SK-N-SH treated with all-trans-retinoic acid at 6 μM for 48 hours (cell line): ENCODE measurements around the gene OR6B1.

ENCODE experiments used
- ATAC-seq: fragments of 200-7000 bp; cut with Tn5 transposase; 3 replicates; pipeline ENCODE4 v1.9.1; 2020; ENCODE audit warnings: mild to moderate bottlenecking, moderate library complexity
- CREB5 ChIP-seq: fragments of 250-450 bp; sonication (Bioruptor Pico); IDR thresholded peaks from 2 replicates; pipeline ENCODE4 v1.5.1; 2020; ENCODE audit warnings: low read depth, mild to moderate bottlenecking, moderate library complexity
- CSDC2 ChIP-seq: fragments of 250-450 bp; sonication (Bioruptor Pico); IDR thresholded peaks from 2 replicates; pipeline ENCODE4 v1.5.0; 2020; ENCODE audit warnings: mild to moderate bottlenecking, moderate library complexity
- CSRNP3 ChIP-seq: fragments of 250-450 bp; sonication (Bioruptor Pico); IDR thresholded peaks from 2 replicates; pipeline ENCODE4 v1.5.1; 2021; ENCODE audit warnings: mild to moderate bottlenecking, moderate library complexity
- ESRRG ChIP-seq: fragments of 250-450 bp; sonication (Bioruptor Pico); IDR thresholded peaks from 2 replicates; pipeline ENCODE4 v1.6.1; 2021; ENCODE audit warnings: mild to moderate bottlenecking
- GLIS3 ChIP-seq: fragments of 250-450 bp; sonication (Bioruptor Pico); IDR thresholded peaks from 2 replicates; pipeline ENCODE4 v1.5.0; 2020; ENCODE audit warnings: mild to moderate bottlenecking, moderate library complexity
- ISL1 ChIP-seq: fragments of 250-450 bp; sonication (Bioruptor Pico); IDR thresholded peaks from 2 replicates; pipeline ENCODE4 v2.1.2; 2022; ENCODE audit warnings: mild to moderate bottlenecking, moderate library complexity
- OSR1 ChIP-seq: fragments of 250-450 bp; sonication (Bioruptor Pico); IDR thresholded peaks from 2 replicates; pipeline ENCODE4 v1.8.0; 2022; ENCODE audit warnings: moderate library complexity, mild to moderate bottlenecking, inconsistent platforms
- PATZ1 ChIP-seq: fragments of 250-450 bp; sonication (Bioruptor Pico); IDR thresholded peaks from 2 replicates; pipeline ENCODE4 v1.8.0; 2020; ENCODE audit warnings: mild to moderate bottlenecking, moderate library complexity, borderline replicate concordance
- POU6F1 ChIP-seq: fragments of 250-450 bp; sonication (Bioruptor Pico); IDR thresholded peaks from 2 replicates; pipeline ENCODE4 v1.8.0; 2021; ENCODE audit warnings: low read depth, mild to moderate bottlenecking, moderate library complexity, borderline replicate concordance
- PPARA ChIP-seq: fragments of 250-450 bp; sonication (Bioruptor Pico); IDR thresholded peaks from 2 replicates; pipeline ENCODE4 v1.5.0; 2020; ENCODE audit warnings: mild to moderate bottlenecking, borderline replicate concordance
- RARB ChIP-seq: fragments of 250-450 bp; sonication (Bioruptor Pico); IDR thresholded peaks from 2 replicates; pipeline ENCODE4 v1.8.0; 2021; ENCODE audit warnings: mild to moderate bottlenecking, moderate library complexity
- SNAI2 ChIP-seq: fragments of 250-450 bp; sonication (Bioruptor Pico); IDR thresholded peaks from 2 replicates; pipeline ENCODE4 v1.5.0; 2020; ENCODE audit warnings: mild to moderate bottlenecking, moderate library complexity
- TCF4 ChIP-seq: fragments of 250-450 bp; sonication (Bioruptor Pico); IDR thresholded peaks from 2 replicates; pipeline ENCODE4 v1.8.0; 2021; ENCODE audit warnings: mild to moderate bottlenecking, moderate library complexity, borderline replicate concordance
- TOX ChIP-seq: fragments of 250-450 bp; sonication (Bioruptor Pico); IDR thresholded peaks from 2 replicates; pipeline ENCODE4 v1.8.0; 2021; ENCODE audit warnings: mild to moderate bottlenecking, moderate library complexity, borderline replicate concordance
- TSHZ2 ChIP-seq: fragments of 250-450 bp; sonication (Bioruptor Pico); IDR thresholded peaks from 2 replicates; pipeline ENCODE4 v1.5.0; 2020; ENCODE audit warnings: mild to moderate bottlenecking, moderate library complexity
- ZC3H10 ChIP-seq: fragments of 250-450 bp; sonication (Bioruptor Pico); IDR thresholded peaks from 2 replicates; pipeline ENCODE4 v1.5.1; 2021; ENCODE audit warnings: mild to moderate bottlenecking, moderate library complexity
- ZFP30 ChIP-seq: fragments of 450-650 bp; formaldehyde crosslinking; IDR thresholded peaks from 2 replicates; pipeline ENCODE4 v1.5.0; 2022; ENCODE audit warnings: mild to moderate bottlenecking, moderate library complexity
- ZNF565 ChIP-seq: fragments of 450-650 bp; formaldehyde crosslinking; conservative IDR thresholded peaks from 2 replicates; pipeline ENCODE4 v1.5.0; 2020; ENCODE audit warnings: low read depth, mild to moderate bottlenecking, moderate library complexity
- ZNF8 ChIP-seq: fragments of 450-650 bp; formaldehyde crosslinking; IDR thresholded peaks from 2 replicates; pipeline ENCODE4 v1.5.0; 2020; ENCODE audit warnings: mild to moderate bottlenecking, moderate library complexity

Gene OR6B1

GRCh38 chr7:143973870-143974416, 26.2 kb upstream of the OR6B1 start:
- ATAC-seq: peak; percentile 77
- no peak for TF ChIP-seq ZFP30 (CRISPR knock-in tag)
- TF ChIP-seq RARB (CRISPR knock-in tag): no peak
- TF ChIP-seq CSRNP3 (CRISPR knock-in tag): no peak
- TF ChIP-seq SNAI2 (CRISPR knock-in tag): no peak
- TF ChIP-seq ZC3H10 (CRISPR knock-in tag): no peak
- TF ChIP-seq POU6F1 (CRISPR knock-in tag): no peak
- TF ChIP-seq OSR1: no peak
- TF ChIP-seq ISL1 (CRISPR knock-in tag): no peak
- no peak for TF ChIP-seq ZNF565 (CRISPR knock-in tag)
- TF ChIP-seq ZNF8: no peak
- TF ChIP-seq GLIS3 (CRISPR knock-in tag): no peak

- peak; percentile 51 for ATAC-seq
- TF ChIP-seq POU6F1 (CRISPR knock-in tag) (no peak), SNAI2 (CRISPR knock-in tag) (no peak), PPARA (CRISPR knock-in tag) (no peak), GLIS3 (CRISPR knock-in tag) (no peak), TOX (CRISPR knock-in tag) (no peak)
These were observed 25.7 kb upstream of the OR6B1 start for GRCh38 chr7:143974459-143974858.

- ATAC-seq: peak; percentile 38
- TF ChIP-seq TSHZ2 (CRISPR knock-in tag) (no peak), PATZ1 (CRISPR knock-in tag) (no peak), CSDC2 (CRISPR knock-in tag) (no peak), ISL1 (CRISPR knock-in tag) (no peak), ESRRG (CRISPR knock-in tag) (no peak), ZNF565 (CRISPR knock-in tag) (no peak), SNAI2 (CRISPR knock-in tag) (no peak), POU6F1 (CRISPR knock-in tag) (no peak), CREB5 (no peak), PPARA (CRISPR knock-in tag) (no peak), TCF4 (no peak), ZFP30 (CRISPR knock-in tag) (no peak)
- TF ChIP-seq, all 23 proteins: peak for 0
These were observed 24.5 kb upstream of the OR6B1 start for GRCh38 chr7:143975617-143976016.
